Esophagus squamous epithelium (tissue), 5 donors: ENCODE data around the gene GPC1. TPM values are rescaled to one million over a fixed set of nuclear protein-coding genes. Genes with fewer than 3 reads are reported as not detected.

Experiments
- DNase-seq: peaks from one replicate; lab custom pipeline; 2025; lab: John Stamatoyannopoulos, UW
- H3K27ac ChIP-seq, 4 donors: fragments of 200-600 bp; sonication (generic); one replicate each; pipeline ENCODE4 v1.5.1; 2016 to 2019; ENCODE audit warnings: mild to moderate bottlenecking in 1 of 4
- H3K27me3 ChIP-seq, 4 donors: fragments of 200-600 bp; sonication (generic); 1 replicate in 3 of 4; 2 replicates in 1 of 4; pipeline versions ENCODE4 v1.5.1 to v1.6.0; 2017 to 2021; ENCODE audit warnings: antibody characterized with exemption in 1 of 4
- H3K36me3 ChIP-seq, 3 donors: fragments of 200-600 bp; sonication (generic); one replicate each; pipeline ENCODE4 v1.5.1; 2016 to 2019
- H3K4me1 ChIP-seq, 3 donors: fragments of 200-600 bp; sonication (generic); one replicate each; pipeline ENCODE4 v1.5.1; 2017 to 2019
- H3K4me3 ChIP-seq, 4 donors: fragments of 200-600 bp; sonication (generic); 1 replicate in 3 of 4; 2 replicates in 1 of 4; pipeline ENCODE4 v1.5.1; 2016 to 2019; ENCODE audit warnings: mild to moderate bottlenecking in 2 of 4, moderate library complexity in 1 of 4
- H3K9me3 ChIP-seq, 3 donors: fragments of 200-600 bp; sonication (generic); one replicate each; pipeline ENCODE4 v1.5.1; 2016 to 2019
- POLR2A ChIP-seq, 4 donors: fragments of 450-650 bp; IDR thresholded peaks; one replicate each; pipeline ENCODE4 v1.6.1; 2017; ENCODE audit warnings: antibody characterized with exemption in 4 of 4, mild to moderate bottlenecking in 4 of 4, moderate library complexity in 3 of 4
- WGBS, 2 donors: methylation state at CpG; one replicate each; pipeline ENCODE4 v1.1.5; 2018; 5-methylcytosine and 5-hydroxymethylcytosine counted together
- intact Hi-C: fragments of 100-400 bp; cut with DNase I; formaldehyde crosslinking; loops from one replicate; pipeline ENCODE4 v1.15.0; 2022
- total RNA-seq, 4 donors: library from RNA; depleted of rRNA; stranded (reverse); fragments of >200 nt; gene quantifications; one replicate each; pipeline ENCODE4 v1.1.0, GENCODE V29; 2016
- TF ChIP-seq, protein P1 (sequence below), 6 experiments: fragments of 450-650 bp in 4 of 6; fragments of 200-600 bp in 2 of 6; sonication (generic) in 2 of 6; IDR thresholded peaks; one replicate each; pipeline ENCODE4 v1.5.1; 2016 to 2019; ENCODE audit warnings: antibody characterized with exemption in 6 of 6, mild to moderate bottlenecking in 4 of 6, moderate library complexity in 4 of 6
- donor health status: DM: yes; HTN: yes; CAD: no.

Gene GPC1
- total RNA-seq, 4 donors from 2014 or later: 59.3 to 129 (median 78.6) TPM

- DNase-seq: no peak
- peaks cover 3 to 22% (median 6%) of the 10 kb centered on the region in 3 donors for H3K4me1 ChIP-seq
- no peaks in the 10 kb centered on the region for H3K9me3 ChIP-seq
- no peaks in the 10 kb centered on the region for H3K36me3 ChIP-seq
- WGBS, 2 donors: 93% methylated on average over 15 of the region's 15 CpGs
- TF ChIP-seq, protein P1, sequence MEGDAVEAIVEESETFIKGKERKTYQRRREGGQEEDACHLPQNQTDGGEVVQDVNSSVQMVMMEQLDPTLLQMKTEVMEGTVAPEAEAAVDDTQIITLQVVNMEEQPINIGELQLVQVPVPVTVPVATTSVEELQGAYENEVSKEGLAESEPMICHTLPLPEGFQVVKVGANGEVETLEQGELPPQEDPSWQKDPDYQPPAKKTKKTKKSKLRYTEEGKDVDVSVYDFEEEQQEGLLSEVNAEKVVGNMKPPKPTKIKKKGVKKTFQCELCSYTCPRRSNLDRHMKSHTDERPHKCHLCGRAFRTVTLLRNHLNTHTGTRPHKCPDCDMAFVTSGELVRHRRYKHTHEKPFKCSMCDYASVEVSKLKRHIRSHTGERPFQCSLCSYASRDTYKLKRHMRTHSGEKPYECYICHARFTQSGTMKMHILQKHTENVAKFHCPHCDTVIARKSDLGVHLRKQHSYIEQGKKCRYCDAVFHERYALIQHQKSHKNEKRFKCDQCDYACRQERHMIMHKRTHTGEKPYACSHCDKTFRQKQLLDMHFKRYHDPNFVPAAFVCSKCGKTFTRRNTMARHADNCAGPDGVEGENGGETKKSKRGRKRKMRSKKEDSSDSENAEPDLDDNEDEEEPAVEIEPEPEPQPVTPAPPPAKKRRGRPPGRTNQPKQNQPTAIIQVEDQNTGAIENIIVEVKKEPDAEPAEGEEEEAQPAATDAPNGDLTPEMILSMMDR (IDR thresholded peaks at IDR 0.05): no peak
- intact Hi-C loops: no loop called here
- H3K27me3 ChIP-seq: peaks cover 0 to 12% (median 0%) of the 10 kb centered on the region in 4 donors
- H3K4me3 ChIP-seq: no peak overlapping the region
- no peak overlapping the region for H3K27ac ChIP-seq
Observed at GRCh38 chr2:240405133-240405532, 30.3 kb upstream of the GPC1 start.

- Histone ChIP-seq H3K27ac (no peak overlapping the region), H3K9me3 (no peaks in the 10 kb centered on the region), H3K4me1 (peaks cover 0 to 15% (median 0%) of the 10 kb centered on the region in 3 donors), H3K36me3 (no peaks in the 10 kb centered on the region), H3K4me3 (no peak overlapping the region), H3K27me3 (peaks cover 0 to 5% (median 0%) of the 10 kb centered on the region in 4 donors)
- 81 to 83% methylated on average over 2 to 5 of the region's 9 CpGs for WGBS, 2 donors
- intact Hi-C loops: no loop called here
- no peak for TF ChIP-seq POLR2A (IDR thresholded peaks at IDR 0.05)
- TF ChIP-seq, protein P1 (IDR thresholded peaks at IDR 0.05): no peak
- no peak for DNase-seq
Observed at GRCh38 chr2:240405684-240406313, 29.7 kb upstream of the GPC1 start.

- DNase-seq: no peak
- no peak overlapping the region for H3K27ac ChIP-seq
- H3K4me1 ChIP-seq: peaks cover 0 to 3% (median 0%) of the 10 kb centered on the region in 3 donors
- H3K36me3 ChIP-seq: no peaks in the 10 kb centered on the region
- no peaks in the 10 kb centered on the region for H3K27me3 ChIP-seq
- 84 to 93% methylated on average over 9 of the region's 9 CpGs for WGBS, 2 donors
- no peak overlapping the region for H3K4me3 ChIP-seq
- H3K9me3 ChIP-seq: no peaks in the 10 kb centered on the region
- intact Hi-C loops: no loop called here
- no peak for TF ChIP-seq POLR2A (IDR thresholded peaks at IDR 0.05)
- TF ChIP-seq, protein P1 (IDR thresholded peaks at IDR 0.05): no peak
Observed at GRCh38 chr2:240407090-240407489, 28.4 kb upstream of the GPC1 start.

DNA sequence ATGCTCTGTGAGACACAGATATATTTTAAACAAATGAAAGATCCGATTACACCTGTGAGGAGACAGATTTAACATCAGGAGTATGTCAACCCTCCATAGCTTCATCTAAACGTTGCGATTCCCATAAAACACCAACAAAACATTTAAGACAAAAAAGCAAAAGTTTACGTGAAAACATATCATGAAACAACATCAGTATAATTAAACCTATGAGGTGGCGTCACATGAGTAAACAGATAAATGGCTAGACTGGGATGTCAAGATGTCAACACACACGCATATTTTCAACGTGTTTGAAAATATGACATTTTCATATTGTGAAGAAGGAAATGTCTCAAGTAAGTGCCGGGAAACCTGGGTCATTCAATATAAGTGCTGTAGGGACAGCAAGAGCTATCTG is 25.5 kb upstream of the GPC1 start:
- WGBS, 2 donors: 73 to 80% methylated on average over 8 of the region's 8 CpGs
- intact Hi-C loops: no loop called here
- H3K27ac ChIP-seq: no peak overlapping the region
- peaks cover 0 to 7% (median 0%) of the 10 kb centered on the region in 3 donors for H3K4me1 ChIP-seq
- no peaks in the 10 kb centered on the region for H3K9me3 ChIP-seq
- no peak for DNase-seq
- no peaks in the 10 kb centered on the region for H3K36me3 ChIP-seq
- no peaks in the 10 kb centered on the region for H3K27me3 ChIP-seq
- no peak for TF ChIP-seq POLR2A (IDR thresholded peaks at IDR 0.05)
- TF ChIP-seq, protein P1 (IDR thresholded peaks at IDR 0.05): no peak
- H3K4me3 ChIP-seq: no peak overlapping the region

GRCh38 chr2:240410808-240411207 is 24.7 kb upstream of the GPC1 start:
- Histone ChIP-seq H3K9me3 (no peaks in the 10 kb centered on the region), H3K27me3 (no peaks in the 10 kb centered on the region), H3K4me3 (no peak overlapping the region), H3K4me1 (peaks cover 0 to 7% (median 0%) of the 10 kb centered on the region in 3 donors), H3K27ac (no peak overlapping the region), H3K36me3 (no peaks in the 10 kb centered on the region)
- intact Hi-C loops: no loop called here
- DNase-seq: no peak
- WGBS, 2 donors: 91% methylated on average over 7 of the region's 21 CpGs; no CpG with 5 or more reads in 1 of the 2 donors
- TF ChIP-seq, protein P1 (IDR thresholded peaks at IDR 0.05): no peak
- no peak for TF ChIP-seq POLR2A (IDR thresholded peaks at IDR 0.05)
